ENCODE measurements around the gene SSBP4.

DNA sequence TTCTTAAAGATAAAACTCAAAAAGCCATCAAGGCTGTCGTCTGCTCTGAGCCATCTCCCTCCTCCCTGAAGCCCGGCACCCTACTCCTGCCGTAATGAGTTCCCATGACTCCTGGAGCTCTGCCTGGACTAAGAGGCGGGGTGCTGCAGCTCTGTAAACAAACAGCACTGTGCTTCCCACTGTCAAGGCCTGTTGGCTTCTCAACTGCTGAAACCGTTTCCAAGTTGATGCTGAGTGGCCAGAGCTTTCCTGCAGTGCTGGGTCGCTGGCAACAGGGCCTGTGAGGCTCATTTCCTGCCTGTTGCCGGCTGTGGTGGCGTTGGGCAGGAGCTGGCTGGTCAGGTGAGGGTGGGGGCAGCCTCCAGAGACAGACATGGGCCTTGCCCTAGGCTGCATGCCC, 45.4 kb downstream of the SSBP4 start:
- TF ChIP-seq CTCF (IDR thresholded peaks at IDR 0.05): no peak
- no peak for TF ChIP-seq POLR2A (IDR thresholded peaks at IDR 0.05)
